Upper lobe of left lung (tissue), 6 donors: ENCODE results near the gene KIF25. TPM values are rescaled to one million over a fixed set of nuclear protein-coding genes. Genes with fewer than 3 reads are reported as not detected.
A peak's percentile ranks its signal among the peaks of the same experiment; 100 is the strongest.

Experiments
- ATAC-seq, 2 donors: fragments of 200-7000 bp; cut with Tn5 transposase; one replicate each; pipeline ENCODE4 v1.9.1; 2022; ENCODE audit warnings: mild to moderate bottlenecking in 2 of 2, moderate library complexity in 2 of 2; ENCODE audit not compliant: low FRiP score in 2 of 2
- DNase-seq, 2 donors: peaks; one replicate each; pipeline ENCODE4 v3.0.0-alpha.2; 2019 to 2020
- H3K27ac ChIP-seq, 4 donors: fragments of 200-600 bp; sonication (generic); one replicate each; pipeline ENCODE4 v1.5.1; 2016 to 2019
- H3K27me3 ChIP-seq, 4 donors: fragments of 200-600 bp; sonication (generic); one replicate each; pipeline ENCODE4 v1.5.1; 2017 to 2019
- H3K36me3 ChIP-seq, 4 donors: fragments of 200-600 bp; sonication (generic); one replicate each; pipeline ENCODE4 v1.5.1; 2016 to 2019
- H3K4me1 ChIP-seq, 4 donors: fragments of 200-600 bp; sonication (generic); one replicate each; pipeline ENCODE4 v1.5.1; 2018 to 2019
- H3K4me3 ChIP-seq, 4 donors: fragments of 200-600 bp; sonication (generic); one replicate each; pipeline ENCODE4 v1.5.1; 2017 to 2019; ENCODE audit warnings: mild to moderate bottlenecking in 2 of 4, moderate library complexity in 1 of 4
- H3K9me3 ChIP-seq, 4 donors: fragments of 200-600 bp; sonication (generic); one replicate each; pipeline ENCODE4 v1.5.1; 2018 to 2019
- EP300 ChIP-seq, 4 donors: sonication (generic); formaldehyde crosslinking; IDR thresholded peaks; one replicate each; pipeline ENCODE4 v1.5.1; 2017; ENCODE audit warnings: antibody characterized with exemption in 4 of 4, control low read depth in 2 of 4
- POLR2A ChIP-seq, 4 donors: fragments of 450-650 bp; IDR thresholded peaks; one replicate each; pipeline ENCODE4 v1.5.1; 2016 to 2017; ENCODE audit warnings: antibody characterized with exemption in 4 of 4, mild to moderate bottlenecking in 2 of 4
- POLR2AphosphoS5 ChIP-seq, 2 donors: sonication (generic); formaldehyde crosslinking; IDR thresholded peaks; one replicate each; pipeline ENCODE4 v1.5.1; 2017; ENCODE audit warnings: antibody characterized with exemption in 2 of 2
- WGBS, 2 donors: methylation state at CpG; one replicate each; pipeline ENCODE4 v1.1.5; 2017 to 2018; 5-methylcytosine and 5-hydroxymethylcytosine counted together
- total RNA-seq, 6 donors: library from RNA; depleted of rRNA in 4 of 6; stranded (reverse); fragments of >200 nt in 4 of 6; gene quantifications; one replicate each; pipeline versions ENCODE4 v1.1.0 to v1.2.1, GENCODE V29; 2016 to 2021
- TF ChIP-seq, protein P1 (sequence below), 6 experiments: fragments of 450-650 bp in 4 of 6; fragments of 200-600 bp in 2 of 6; sonication (generic) in 2 of 6; IDR thresholded peaks; one replicate each; pipeline ENCODE4 v1.5.1; 2016 to 2019; ENCODE audit warnings: antibody characterized with exemption in 6 of 6
- donor health status: DM: no; HTN: no; CAD: no; lungs with moderate emphysema.
- donor health status: DM: no; HTN: yes; CAD: no; lungs with severe emphysema.

Gene KIF25
- total RNA-seq, 6 donors from 2014 or later = 0.17 to 0.54 (median 0.30) TPM; not detected in 3

DNA sequence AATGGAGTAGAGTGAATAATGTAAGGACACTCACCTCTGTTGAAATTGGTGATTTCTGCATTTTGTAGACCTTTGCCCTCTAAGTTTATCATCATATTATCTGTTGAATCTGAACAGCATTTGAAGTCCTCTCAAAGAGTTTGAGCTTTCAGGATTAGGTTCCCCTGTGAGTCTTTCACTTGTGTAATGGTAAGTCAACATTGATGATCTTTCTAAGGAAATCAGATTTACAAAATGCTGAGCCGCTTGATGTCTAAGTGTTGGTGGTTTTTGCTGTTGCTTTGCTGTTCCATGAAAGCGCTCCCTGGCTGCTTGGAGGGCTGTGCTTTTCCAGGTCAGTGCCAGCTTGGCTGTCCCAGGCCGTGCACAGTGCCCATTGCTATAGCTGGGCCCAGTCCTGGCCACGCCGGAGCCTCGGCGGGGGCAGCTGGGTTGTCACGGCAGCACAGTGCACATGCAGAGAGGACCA is 33.8 kb upstream of the KIF25 start:
- ATAC-seq = no peak
- WGBS, 2 donors = 88 to 93% methylated on average over 8 of the region's 8 CpGs
- Histone ChIP-seq H3K4me3 (no peak overlapping the region), H3K9me3 (no peaks in the 10 kb centered on the region), H3K27me3 (no peaks in the 10 kb centered on the region), H3K4me1 (peaks cover 6 to 34% (median 18%) of the 10 kb centered on the region in 4 donors), H3K36me3 (peaks cover 0 to 50% (median 22%) of the 10 kb centered on the region in 4 donors), H3K27ac (peak overlapping the region in 3 of 4 donors; percentile 12 to 66 (median 47))
- no peak for TF ChIP-seq EP300 (IDR thresholded peaks at IDR 0.05)
- TF ChIP-seq, protein P1, sequence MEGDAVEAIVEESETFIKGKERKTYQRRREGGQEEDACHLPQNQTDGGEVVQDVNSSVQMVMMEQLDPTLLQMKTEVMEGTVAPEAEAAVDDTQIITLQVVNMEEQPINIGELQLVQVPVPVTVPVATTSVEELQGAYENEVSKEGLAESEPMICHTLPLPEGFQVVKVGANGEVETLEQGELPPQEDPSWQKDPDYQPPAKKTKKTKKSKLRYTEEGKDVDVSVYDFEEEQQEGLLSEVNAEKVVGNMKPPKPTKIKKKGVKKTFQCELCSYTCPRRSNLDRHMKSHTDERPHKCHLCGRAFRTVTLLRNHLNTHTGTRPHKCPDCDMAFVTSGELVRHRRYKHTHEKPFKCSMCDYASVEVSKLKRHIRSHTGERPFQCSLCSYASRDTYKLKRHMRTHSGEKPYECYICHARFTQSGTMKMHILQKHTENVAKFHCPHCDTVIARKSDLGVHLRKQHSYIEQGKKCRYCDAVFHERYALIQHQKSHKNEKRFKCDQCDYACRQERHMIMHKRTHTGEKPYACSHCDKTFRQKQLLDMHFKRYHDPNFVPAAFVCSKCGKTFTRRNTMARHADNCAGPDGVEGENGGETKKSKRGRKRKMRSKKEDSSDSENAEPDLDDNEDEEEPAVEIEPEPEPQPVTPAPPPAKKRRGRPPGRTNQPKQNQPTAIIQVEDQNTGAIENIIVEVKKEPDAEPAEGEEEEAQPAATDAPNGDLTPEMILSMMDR (IDR thresholded peaks at IDR 0.05) = no peak
- TF ChIP-seq POLR2AphosphoS5 (IDR thresholded peaks at IDR 0.05) = no peak
- TF ChIP-seq POLR2A (IDR thresholded peaks at IDR 0.05) = no peak
- DNase-seq = no peak

DNA sequence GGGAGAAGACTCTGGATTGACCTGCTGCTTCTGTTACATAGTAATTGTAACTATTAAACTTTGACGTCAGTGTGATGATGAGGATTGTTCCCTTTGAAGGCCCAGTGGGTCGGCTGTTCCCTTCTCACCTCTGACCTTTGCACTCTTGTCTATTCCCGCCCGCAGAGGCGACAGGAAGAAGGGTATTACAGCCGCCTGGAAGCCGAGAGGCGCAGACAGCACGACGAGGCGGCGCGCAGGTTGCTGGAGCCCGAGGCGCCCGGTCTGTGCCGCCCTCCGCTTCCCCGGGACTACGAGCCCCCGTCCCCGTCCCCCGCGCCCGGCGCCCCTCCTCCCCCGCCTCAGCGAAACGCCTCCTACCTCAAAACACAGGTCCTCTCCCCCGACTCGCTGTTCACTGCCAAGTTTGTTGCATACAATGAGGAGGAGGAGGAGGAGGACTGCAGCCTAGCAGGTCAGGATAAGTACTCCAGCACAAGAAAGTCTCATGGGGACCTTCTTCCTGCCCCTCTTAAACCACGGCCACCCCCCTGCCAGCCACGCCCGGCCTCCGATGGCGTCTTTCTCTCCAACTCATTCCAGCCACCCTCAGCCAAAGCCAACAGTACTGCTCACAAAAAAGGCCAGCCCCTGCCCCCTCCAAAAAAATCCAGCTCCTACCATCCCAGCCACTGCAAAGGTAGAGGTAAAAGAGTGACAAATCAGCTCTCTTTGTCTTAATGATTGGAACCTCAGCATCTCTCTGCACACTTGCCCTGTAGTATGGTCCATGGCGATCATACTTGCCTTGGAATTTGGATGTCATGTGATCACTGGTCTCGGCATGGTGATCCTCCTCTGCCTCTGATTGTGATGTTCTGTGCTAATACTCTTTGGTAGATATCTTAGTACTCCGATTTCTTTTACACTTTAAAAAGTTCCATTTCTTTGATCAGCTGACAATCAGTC is 31.6 kb upstream of the KIF25 start:
- no peaks in the 10 kb centered on the region for H3K9me3 ChIP-seq
- peaks cover 4 to 29% (median 17%) of the 10 kb centered on the region in 4 donors for H3K4me1 ChIP-seq
- WGBS, 2 donors = 69 to 85% methylated on average over 35 to 39 of the region's 39 CpGs
- no peaks in the 10 kb centered on the region for H3K27me3 ChIP-seq
- DNase-seq = peak in 1 of 2 donors; percentile 82
- H3K27ac ChIP-seq = peak overlapping the region; percentile 32 to 51 (median 41)
- peak in 1 of 2 donors; percentile 39 for ATAC-seq
- peak overlapping the region in 1 of 4 donors; percentile 22 for H3K4me3 ChIP-seq
- peaks cover 0 to 72% (median 34%) of the 10 kb centered on the region in 4 donors for H3K36me3 ChIP-seq
- TF ChIP-seq, protein P1 (IDR thresholded peaks at IDR 0.05) = no peak
- no peak for TF ChIP-seq POLR2A (IDR thresholded peaks at IDR 0.05)
- no peak for TF ChIP-seq EP300 (IDR thresholded peaks at IDR 0.05)
- no peak for TF ChIP-seq POLR2AphosphoS5 (IDR thresholded peaks at IDR 0.05)

DNA sequence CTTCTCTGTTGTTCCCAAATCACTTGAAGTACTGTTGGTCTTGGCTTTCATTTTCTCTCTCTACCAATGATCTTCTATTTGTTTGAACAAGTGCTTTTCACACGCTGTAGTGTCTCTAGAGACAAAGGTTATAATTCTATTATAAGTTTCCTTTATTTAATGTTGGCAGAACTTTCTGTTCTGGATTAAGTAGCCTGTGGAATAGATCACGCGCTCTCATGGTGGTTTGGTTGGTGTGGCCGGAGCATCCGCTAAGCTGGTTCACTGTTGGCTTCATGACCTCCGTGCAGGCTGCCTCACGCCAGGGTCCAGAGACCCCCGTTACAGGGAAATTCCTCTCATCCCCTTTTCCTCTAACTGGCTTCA is 30.9 kb upstream of the KIF25 start:
- Histone ChIP-seq H3K27me3 (no peaks in the 10 kb centered on the region), H3K27ac (peak overlapping the region in 2 of 4 donors; percentile 46 to 51), H3K4me1 (peaks cover 4 to 29% (median 17%) of the 10 kb centered on the region in 4 donors), H3K9me3 (no peaks in the 10 kb centered on the region), H3K4me3 (no peak overlapping the region), H3K36me3 (peaks cover 0 to 79% (median 34%) of the 10 kb centered on the region in 4 donors)
- TF ChIP-seq POLR2AphosphoS5 (IDR thresholded peaks at IDR 0.05) = no peak
- WGBS, 2 donors = 82 to 83% methylated on average over 8 of the region's 8 CpGs
- ATAC-seq (no peak), DNase-seq (no peak)

DNA sequence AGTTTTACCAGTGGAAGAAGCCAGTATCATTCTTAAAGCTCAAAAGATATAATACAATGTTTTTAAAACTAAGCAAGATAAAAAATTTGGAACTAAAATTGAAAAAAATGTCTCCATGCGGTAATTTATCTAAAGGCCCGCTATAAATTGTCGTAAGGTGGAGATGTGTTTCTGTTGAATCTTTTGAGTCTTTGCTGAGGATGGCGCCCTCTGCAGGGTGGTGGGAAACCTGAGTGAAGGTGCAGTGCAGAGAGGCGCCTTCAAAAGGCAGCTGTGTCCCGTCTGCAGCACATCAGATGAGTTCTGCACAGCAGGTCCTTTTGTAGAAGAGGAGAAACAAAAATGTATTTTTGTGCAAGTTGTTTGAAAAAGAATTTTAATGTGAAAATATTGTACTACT is 29.4 kb upstream of the KIF25 start:
- ATAC-seq (no peak), DNase-seq (no peak)
- TF ChIP-seq, protein P1 (IDR thresholded peaks at IDR 0.05) = peak in 5 of 6 experiments; percentile 12 to 31 (median 22)
- TF ChIP-seq POLR2AphosphoS5 (IDR thresholded peaks at IDR 0.05) = no peak
- Histone ChIP-seq H3K27ac (no peak overlapping the region), H3K4me3 (no peak overlapping the region), H3K9me3 (no peaks in the 10 kb centered on the region), H3K27me3 (no peaks in the 10 kb centered on the region), H3K4me1 (peaks cover 4 to 29% (median 17%) of the 10 kb centered on the region in 4 donors), H3K36me3 (peaks cover 0 to 72% (median 32%) of the 10 kb centered on the region in 4 donors)
- WGBS, 2 donors = 82 to 84% methylated on average over 6 of the region's 6 CpGs

DNA sequence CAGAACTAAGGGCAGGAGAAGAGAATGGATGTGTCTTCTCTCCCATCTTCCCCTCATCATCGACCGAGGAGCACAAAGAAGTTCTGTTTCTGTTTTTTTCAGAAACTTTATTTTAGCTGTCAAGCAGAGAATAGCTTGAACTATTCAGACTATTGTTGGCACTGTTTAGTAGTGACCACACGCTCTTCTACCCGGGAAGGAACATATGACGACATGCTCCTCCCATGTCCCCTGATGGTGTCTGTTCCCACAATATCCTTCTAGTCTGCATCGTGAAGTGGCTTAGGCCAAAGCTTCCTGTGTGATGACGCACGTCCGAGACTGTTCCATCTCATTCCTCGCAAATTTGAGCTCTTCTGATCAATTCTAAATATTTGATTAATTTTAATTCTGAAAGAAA is 27.2 kb upstream of the KIF25 start:
- 83 to 90% methylated on average over 10 of the region's 10 CpGs for WGBS, 2 donors
- ATAC-seq = no peak

More for the DNA sequence above, 27.2 kb upstream of the KIF25 start:
- H3K27ac ChIP-seq = no peak overlapping the region
- H3K4me1 ChIP-seq = peaks cover 0 to 20% (median 13%) of the 10 kb centered on the region in 4 donors
- H3K4me3 ChIP-seq = no peak overlapping the region
- H3K9me3 ChIP-seq = no peaks in the 10 kb centered on the region
- DNase-seq = no peak
- no peaks in the 10 kb centered on the region for H3K27me3 ChIP-seq
- H3K36me3 ChIP-seq = peaks cover 0 to 65% (median 32%) of the 10 kb centered on the region in 4 donors
- no peak for TF ChIP-seq EP300 (IDR thresholded peaks at IDR 0.05)
- no peak for TF ChIP-seq POLR2A (IDR thresholded peaks at IDR 0.05)
- TF ChIP-seq, protein P1 (IDR thresholded peaks at IDR 0.05) = no peak
